Putamen (tissue), 1 donor: ENCODE measurements around the gene IGF1R.

Experiments
- DNase-seq: peaks from one replicate; pipeline ENCODE4 v3.0.0-alpha.2; 2016; ENCODE audit warnings: low spot score

Gene IGF1R

DNA sequence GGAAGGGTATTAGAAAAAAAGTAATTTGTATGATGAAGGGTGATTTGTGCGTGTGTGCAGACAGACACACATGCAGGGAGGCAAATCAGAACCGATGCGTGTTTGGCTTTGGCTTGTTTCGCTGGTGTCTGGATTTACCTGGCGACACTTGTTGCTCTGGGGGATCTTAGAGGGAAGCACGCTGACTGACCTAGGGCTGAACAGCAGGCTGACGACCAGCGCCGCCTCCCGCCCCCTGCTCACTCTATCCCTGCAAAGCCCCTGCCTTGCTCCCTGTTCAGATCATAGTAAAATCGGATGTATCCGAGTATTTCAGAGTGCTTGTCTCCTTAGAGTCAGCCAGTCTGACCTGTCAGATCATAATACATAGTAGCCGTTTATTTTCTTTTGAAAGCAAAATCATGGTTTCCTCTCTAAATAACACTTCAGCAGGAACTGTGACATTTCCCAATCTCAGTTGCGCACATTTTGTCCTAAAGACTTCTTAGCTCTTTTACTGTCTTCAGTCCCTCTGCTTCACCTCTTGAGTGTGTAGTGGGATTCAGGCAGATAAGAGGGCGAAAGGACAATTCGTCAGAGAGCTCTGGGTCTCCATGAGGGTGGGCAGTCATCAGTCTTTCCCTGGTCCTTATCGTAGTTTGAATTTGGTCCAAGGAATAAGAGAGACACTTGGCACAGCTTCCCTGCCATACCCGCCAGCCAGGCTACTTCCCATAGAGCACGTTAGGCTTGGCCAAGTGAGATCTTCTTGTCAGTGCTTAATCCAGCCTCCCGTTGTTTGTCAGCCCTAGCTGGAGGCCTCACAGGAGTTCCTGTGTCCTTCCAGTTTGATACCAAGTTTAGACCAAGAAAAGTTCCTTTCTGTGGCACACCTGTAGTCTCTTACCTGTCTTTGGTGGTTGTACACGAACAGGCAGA, 261.9 kb downstream of the IGF1R start:
- DNase-seq: no peak

DNA sequence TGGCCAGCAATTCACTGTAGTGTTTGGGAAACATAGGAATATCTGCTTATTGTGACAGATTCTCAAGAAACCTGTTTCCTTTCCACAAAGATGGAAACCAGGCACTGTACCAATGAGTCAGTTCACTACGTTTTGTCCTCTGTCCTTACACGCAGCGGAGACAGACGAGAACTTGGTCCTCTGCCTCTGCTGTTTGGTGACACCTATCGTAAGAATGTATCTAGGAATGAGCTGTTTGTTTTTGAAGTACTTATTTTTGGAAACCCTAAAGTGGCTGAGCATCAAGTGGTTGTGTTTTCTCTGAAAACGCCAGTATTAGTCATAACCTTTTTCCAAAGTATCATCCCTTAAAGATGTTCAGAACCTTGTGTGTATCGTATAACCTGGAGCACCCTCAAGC, 266.3 kb downstream of the IGF1R start:
- no peak for DNase-seq

- DNase-seq: no peak
Measured at GRCh38 chr15:98916826-98917225, 268.5 kb downstream of the IGF1R start.

DNA sequence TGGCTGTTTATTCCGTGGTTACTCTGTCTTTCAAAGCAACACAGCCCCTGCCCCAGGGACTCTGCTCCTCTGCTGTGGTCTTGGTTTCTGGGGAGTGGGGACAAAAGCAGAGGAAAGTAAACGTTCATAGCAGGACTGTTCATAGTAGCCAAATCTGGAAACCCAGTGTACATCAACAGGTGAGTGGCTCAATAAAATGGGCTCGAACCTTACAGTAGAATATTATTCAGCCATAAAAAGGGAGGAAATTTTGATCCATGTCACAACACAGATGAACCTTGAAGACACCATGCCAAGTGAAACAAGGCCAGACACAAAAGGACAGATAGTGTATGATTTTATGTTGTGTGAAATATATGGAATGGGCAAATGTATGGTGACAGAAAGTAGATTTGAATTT, 269.1 kb downstream of the IGF1R start:
- no peak for DNase-seq

DNA sequence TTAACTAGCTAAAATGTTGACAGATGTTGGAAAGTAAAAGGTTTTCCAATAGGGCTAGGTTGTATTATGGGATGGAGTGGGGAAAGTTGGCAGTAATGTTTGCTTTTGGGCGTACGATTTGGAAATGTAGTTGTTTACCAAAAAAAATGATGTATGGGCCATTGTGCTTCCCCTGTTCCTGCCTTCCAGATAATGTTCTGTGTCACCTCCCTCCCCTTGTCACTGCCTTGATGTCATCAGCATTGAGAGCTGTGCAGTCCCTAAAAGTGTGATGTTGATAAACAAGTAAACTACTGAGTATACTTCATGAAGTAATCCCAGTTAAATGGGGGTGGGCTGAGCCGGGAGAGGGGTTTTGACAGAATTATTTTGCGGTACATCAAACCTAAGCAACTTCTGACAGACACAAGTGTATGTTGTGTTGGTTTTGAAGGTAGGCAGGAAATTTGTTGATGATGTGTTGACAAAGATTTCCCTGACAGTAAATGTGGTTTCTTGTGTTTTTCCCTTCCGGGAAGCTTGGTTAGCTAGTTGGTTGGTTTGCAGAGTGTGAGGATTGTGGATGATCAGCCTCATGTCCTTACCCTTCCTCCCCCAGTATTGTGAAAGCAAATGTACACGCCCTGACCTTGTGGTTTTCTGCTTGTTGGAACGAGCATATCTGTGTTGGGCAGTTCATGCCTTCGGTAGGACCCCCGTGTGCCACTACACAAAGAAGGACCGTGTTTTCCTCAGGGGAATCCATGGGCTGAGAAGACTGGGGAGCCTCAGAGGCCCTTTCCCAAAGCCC, 271.9 kb downstream of the IGF1R start:
- no peak for DNase-seq

DNA sequence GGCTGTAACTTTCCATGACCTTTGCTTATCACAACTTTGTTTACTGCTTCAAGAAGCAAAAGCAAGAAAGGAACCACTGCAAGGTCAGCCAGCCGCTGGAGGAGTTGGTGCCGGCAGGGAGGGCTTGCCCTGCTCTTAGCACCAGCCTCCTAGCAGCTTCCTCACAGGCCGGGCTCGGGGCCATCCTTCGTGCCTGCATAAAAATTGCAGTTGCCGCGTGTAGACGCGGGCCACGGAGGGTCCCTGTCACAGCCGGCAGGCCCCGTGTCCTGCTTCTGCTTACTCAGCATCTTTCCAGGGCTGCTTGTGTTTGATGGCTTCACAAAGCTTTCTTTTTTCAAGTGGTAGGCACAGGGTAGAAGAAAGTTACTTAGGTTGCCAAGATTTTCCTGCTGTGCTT, 274.8 kb downstream of the IGF1R start:
- peak; percentile 14 for DNase-seq

DNA sequence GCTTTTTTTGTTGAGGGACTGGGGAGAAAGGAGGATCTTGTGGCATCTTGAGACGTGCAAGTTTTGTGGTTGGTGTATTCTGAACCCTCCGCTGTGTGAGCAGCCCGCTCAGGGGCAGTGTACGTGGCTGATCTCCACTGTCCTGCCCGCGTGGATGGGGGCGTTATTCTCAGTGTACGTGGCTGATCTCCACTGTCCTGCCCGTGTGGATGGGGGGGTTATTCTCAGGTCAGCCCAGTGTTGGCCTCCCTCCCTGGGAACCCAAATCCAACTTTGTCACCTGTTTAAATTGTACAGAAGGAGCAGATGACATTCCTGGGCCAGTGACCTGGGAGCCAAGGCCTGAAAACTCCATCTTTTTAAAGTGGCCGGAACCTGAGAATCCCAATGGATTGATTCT, 275.2 kb downstream of the IGF1R start:
- no peak for DNase-seq

GRCh38 chr15:98924401-98925049, 276.2 kb downstream of the IGF1R start:
- DNase-seq: no peak

DNA sequence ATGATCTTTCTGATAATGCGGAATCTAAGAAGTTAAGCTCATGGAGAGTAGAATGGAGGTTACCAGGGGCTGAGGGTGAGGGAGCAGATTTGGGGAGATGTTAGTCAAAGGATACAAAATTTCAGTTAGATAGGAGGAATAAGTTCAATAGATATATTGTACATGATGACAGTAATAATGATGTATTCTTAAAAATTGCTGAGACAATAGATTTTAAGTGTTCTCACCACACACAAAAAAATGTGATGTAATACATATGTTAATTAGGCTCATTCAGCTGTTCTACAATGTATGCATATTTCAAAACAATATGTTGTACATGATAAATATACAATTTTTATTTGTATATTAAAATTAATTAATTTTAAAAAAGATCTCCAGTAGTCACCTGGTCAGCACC, 277.9 kb downstream of the IGF1R start:
- no peak for DNase-seq

GRCh38 chr15:98927022-98927421, 278.7 kb downstream of the IGF1R start:
- no peak for DNase-seq

- no peak for DNase-seq
Measured at GRCh38 chr15:98927996-98928395, 279.7 kb downstream of the IGF1R start.

DNA sequence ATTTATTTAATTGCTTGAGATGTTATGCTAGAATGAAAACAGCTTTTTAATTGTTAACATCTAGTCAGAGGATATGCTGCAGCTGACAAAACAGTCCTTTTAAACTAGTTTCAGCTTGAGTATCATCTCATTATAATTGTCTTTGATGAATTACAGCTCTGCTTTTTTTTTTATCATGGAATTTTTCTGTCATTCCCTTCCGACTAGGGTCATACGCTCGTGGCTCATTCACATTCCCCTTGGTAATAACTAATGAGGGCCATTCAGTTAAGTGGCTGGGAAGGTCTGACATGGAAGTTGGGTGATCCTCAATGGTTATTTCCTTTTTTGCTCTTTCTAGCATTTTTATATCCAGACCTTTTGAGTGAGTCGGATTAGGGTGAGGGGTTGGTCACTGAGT, 282.2 kb downstream of the IGF1R start:
- DNase-seq: no peak

DNA sequence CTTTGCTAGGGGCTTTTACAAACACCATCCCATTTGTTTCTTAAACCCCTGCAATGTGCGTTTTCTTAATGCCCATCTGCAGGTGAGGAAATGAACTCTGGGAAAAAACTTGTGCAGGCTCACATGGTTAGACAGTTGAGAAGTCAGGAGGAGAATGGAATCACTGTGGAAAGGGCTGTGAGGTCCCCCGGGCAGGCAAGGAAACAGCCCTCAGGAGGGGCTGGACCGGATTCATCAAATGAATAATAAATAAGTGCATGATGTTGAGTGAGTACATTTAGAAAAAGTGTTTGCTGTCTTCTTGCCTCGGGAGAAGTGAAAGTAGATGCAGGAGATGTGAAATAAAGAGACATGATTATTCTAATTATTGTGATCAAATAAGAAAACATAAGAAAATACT, 282.7 kb downstream of the IGF1R start:
- DNase-seq: no peak

DNA sequence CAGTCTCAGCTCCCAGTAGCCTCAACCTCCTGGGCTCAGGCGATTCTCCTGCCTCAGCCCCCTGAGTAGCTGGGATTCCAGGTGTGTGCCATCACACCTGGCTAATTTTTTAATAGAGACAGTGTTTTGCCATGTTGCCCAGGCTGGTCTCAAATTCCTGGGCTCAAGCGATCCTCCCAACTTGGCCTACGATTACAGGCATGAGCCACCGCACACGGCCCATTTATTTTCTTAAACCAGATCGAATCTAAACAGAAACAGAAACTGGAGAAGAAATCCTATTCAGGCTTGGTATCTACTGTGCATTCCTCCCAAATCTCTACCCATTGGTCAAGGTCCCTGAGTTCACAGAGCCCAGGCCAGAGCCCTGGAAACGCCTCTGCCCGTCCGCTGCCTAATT, 285.1 kb downstream of the IGF1R start:
- DNase-seq: no peak

GRCh38 chr15:98935736-98936135, 287.4 kb downstream of the IGF1R start:
- no peak for DNase-seq

DNA sequence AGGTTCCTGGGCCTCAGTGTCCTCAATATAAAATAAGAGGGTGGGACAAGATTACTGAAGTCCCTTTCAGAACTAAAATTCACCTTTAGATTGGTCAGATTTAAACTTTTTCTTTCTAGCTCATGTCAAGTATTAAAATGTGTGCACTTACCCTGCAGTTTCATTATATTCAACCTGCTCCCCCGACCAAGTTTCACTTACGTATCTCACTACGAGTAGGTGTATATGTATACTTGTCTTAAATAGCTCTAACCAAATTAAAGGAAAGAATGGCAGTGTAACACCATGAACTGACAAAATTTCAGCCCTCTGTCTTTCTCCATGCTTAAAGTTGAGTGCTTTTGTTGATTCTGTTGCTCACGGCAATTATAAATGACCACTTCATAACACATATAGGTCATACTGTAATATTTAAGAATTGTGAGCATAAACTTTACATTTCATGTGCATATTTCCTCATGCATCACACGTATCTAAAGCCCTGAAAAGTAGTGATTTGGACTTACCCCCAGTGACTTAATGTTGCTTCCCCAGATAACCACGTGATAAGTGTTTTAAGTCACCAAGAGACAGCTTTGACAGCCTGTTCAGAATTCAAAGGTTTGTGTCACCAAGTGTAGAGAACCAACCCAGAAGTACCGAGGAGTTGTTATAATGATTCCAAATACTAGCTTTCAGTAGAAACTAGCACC, 289.2 kb downstream of the IGF1R start:
- no peak for DNase-seq

DNA sequence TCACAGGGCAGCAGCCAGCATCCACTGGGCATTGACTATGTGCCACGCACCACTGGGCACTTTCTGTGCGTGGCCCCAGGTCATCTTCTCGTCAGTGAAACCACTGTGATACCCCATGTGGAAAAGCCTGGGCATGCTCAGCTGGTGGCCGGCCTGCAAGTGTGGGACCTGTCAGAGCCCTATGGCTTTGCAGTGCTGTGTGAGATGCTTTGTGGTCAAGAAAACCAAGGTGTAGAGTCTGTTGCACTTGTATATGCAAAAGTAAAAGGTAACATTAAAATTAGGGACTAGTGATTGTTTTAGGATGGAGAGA, 289.7 kb downstream of the IGF1R start:
- DNase-seq: no peak

DNA sequence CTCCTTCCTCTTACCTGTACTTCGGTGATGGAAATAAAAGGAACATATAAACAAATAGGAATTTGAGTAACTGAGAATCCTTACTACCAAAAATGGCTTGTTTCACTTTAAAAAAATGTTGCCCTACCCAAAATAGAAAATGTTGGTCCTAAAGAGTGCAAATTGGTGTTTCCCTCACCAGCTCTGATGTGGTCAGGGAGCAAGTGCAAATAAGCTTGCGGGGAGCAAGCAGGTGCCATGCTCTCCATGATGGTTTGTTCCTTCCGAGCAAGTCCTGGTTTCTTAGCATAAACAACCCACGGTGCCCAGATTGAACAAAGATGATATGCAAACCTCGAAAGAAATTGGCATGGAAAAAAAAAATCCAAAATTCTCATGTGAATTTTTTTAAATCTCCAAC, 290.5 kb downstream of the IGF1R start:
- no peak for DNase-seq

DNA sequence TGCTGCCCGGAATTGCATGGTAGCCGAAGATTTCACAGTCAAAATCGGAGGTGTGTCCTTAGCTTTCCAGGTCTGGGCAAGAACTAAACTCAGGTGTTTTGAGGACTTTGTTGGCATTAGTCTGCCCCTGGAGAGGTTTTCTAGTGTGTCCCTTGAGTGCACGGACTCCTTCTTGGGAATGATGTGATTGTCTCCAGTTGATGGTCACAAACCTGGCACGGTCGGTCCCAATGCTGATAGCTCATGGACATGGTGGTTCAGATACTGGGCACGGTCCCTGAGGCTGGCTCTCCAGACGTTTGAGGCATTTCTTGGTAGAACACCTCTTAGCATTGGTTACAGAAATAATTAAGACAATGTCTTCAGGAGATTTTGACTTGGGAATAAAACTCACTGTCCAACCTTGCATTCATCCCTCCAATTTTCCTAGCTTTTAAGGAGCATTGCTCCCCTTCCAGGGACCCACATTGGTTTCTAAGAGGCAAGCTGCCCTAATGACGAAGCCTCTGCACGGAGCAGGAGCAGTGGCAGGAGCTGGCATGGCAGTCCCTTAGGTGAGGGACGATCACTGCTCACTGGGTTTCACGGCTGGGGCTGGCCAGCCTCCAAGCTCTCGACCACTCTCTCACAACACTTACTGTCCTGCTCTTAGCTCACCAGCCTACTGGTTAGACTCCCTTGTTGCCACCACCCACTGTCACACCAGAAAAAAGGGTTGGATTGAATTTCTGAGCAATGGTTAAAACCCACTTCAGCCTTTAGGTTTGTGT, 291.2 kb downstream of the IGF1R start:
- no peak for DNase-seq

DNA sequence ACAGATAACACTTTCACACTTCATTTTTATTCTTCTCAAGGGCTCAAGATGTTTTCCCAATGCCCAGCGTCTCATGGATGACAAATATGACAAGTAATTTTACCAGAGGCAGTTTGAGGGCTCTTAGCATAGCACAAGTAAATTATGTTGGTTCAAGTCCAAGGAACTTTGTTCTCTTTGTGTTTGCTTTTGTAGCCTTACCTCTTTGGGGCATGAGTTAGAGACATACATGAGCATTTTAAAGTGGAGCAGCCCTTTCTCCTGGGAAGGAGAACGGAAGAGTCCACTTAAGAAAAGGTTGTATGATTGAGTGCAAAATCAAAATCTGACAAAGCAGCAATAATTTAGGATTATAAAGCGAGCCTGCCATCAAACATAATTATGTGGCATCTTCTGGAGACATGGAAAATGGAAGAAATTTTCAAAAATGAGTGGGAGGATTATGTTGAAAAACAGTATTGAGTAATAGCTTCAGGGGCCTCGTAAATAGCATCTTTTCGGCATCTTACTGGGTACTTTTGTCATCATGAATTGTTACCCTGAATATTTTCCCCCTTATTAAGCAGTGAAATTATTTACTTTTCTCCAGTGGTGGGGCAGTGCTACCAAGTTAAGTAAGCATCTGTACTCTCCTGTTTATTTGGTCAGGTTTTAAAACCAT, 293.4 kb downstream of the IGF1R start:
- DNase-seq: no peak

- no peak for DNase-seq
Measured at GRCh38 chr15:98942431-98942830, 294.1 kb downstream of the IGF1R start.
